GM23248 (cell line): ENCODE results near the gene RAPGEF2. TPM values are rescaled to one million over a fixed set of nuclear protein-coding genes. Genes with fewer than 3 reads are reported as not detected.
A peak's percentile ranks its signal among the peaks of the same experiment; 100 is the strongest.

Experiments used
- DNase-seq: peaks from one replicate; pipeline ENCODE4 v3.0.0-alpha.2; 2015
- H2AFZ ChIP-seq: fragments of 200-600 bp; sonication (generic); 2 replicates; pipeline ENCODE4 v1.6.1; 2016; ENCODE audit warnings: antibody characterized with exemption
- H3F3A ChIP-seq: fragments of 200-600 bp; sonication (generic); 2 replicates; pipeline ENCODE4 v1.6.1; 2016; ENCODE audit warnings: mild to moderate bottlenecking, antibody characterized with exemption, mixed run types; ENCODE audit not compliant: insufficient read depth
- H3K27ac ChIP-seq: fragments of 200-600 bp; sonication (generic); 2 replicates; pipeline ENCODE4 v1.5.1; 2016; ENCODE audit warnings: mild to moderate bottlenecking
- H3K27me3 ChIP-seq: fragments of 200-600 bp; sonication (generic); replicated peaks from 2 replicates; pipeline ENCODE4 v1.6.1; 2016; ENCODE audit warnings: mild to moderate bottlenecking; ENCODE audit not compliant: insufficient read depth
- H3K36me3 ChIP-seq: fragments of 200-600 bp; sonication (generic); 2 replicates; pipeline ENCODE4 v1.6.1; 2016; ENCODE audit warnings: low read depth, mild to moderate bottlenecking
- H3K4me1 ChIP-seq: fragments of 200-600 bp; sonication (generic); 2 replicates; pipeline ENCODE4 v1.6.1; 2016; ENCODE audit warnings: mild to moderate bottlenecking; ENCODE audit not compliant: insufficient read depth
- H3K4me2 ChIP-seq: fragments of 200-600 bp; sonication (generic); one replicate; pipeline ENCODE4 v1.6.1; 2016; ENCODE audit warnings: mild to moderate bottlenecking; ENCODE audit not compliant: unreplicated experiment
- H3K4me3 ChIP-seq: fragments of 200-600 bp; sonication (generic); 2 replicates; pipeline ENCODE4 v1.5.1; 2016; ENCODE audit warnings: mild to moderate bottlenecking
- H3K79me2 ChIP-seq: fragments of 200-600 bp; sonication (generic); 2 replicates; pipeline ENCODE4 v1.6.1; 2016; ENCODE audit warnings: mild to moderate bottlenecking; ENCODE audit not compliant: insufficient read depth
- H3K9ac ChIP-seq: fragments of 200-600 bp; sonication (generic); 2 replicates; pipeline ENCODE4 v1.6.1; 2016; ENCODE audit warnings: mild to moderate bottlenecking
- H3K9me2 ChIP-seq: fragments of 200-600 bp; sonication (generic); 2 replicates; pipeline ENCODE4 v1.6.1; 2016; ENCODE audit warnings: mixed run types, mild to moderate bottlenecking, moderate library complexity; ENCODE audit not compliant: insufficient read depth
- H3K9me3 ChIP-seq: fragments of 200-600 bp; sonication (generic); one replicate; pipeline ENCODE4 v1.6.1; 2017; ENCODE audit warnings: low read depth
- H4K20me1 ChIP-seq: fragments of 200-600 bp; sonication (generic); 2 replicates; pipeline ENCODE4 v1.6.0; 2016; ENCODE audit not compliant: insufficient read depth
- EZH2 ChIP-seq: fragments of 200-600 bp; sonication (generic); IDR thresholded peaks from 2 replicates; pipeline ENCODE4 v1.6.1; 2018; ENCODE audit warnings: antibody characterized with exemption, mild to moderate bottlenecking; ENCODE audit not compliant: insufficient read depth, poor library complexity, severe bottlenecking
- EZH2phosphoT487 ChIP-seq: fragments of 200-600 bp; sonication (generic); IDR thresholded peaks from 2 replicates; pipeline ENCODE4 v1.6.1; 2018; ENCODE audit warnings: antibody characterized with exemption, moderate library complexity, mild to moderate bottlenecking, low read depth; ENCODE audit not compliant: insufficient read depth
- WGBS, 2 experiments: methylation state at CpG; one replicate each; pipeline ENCODE4 v1.1.6; 2015 to 2017; ENCODE audit warnings: low lambda C conversion rate in 2 of 2, low coverage in 1 of 2; ENCODE audit errors: missing lambda C conversion rate in 2 of 2; 5-methylcytosine and 5-hydroxymethylcytosine counted together
- in situ Hi-C: fragments of 300-500 bp; cut with MboI; formaldehyde crosslinking; loops from 2 replicates; pipeline ENCODE4 v1.15.0; 2020
- polyA plus RNA-seq: library from polyadenylated mRNA; unstranded; fragments of >200 nt; fragmentation: Nextera tagmentation; extraction: Ambion mirVana; gene quantifications from 2 replicates; pipeline ENCODE4 v1.2.1, GENCODE V29; 2016
- total RNA-seq: library from RNA; depleted of rRNA; stranded (reverse); fragments of >200 nt; shearing (Covaris generic); gene quantifications from 2 replicates; pipeline ENCODE4 v1.2.3, GENCODE V29; 2014

Gene RAPGEF2
- total and polyA plus RNA-seq, 2 experiments from 2014 or later: 6.6 to 21.7 TPM

DNA sequence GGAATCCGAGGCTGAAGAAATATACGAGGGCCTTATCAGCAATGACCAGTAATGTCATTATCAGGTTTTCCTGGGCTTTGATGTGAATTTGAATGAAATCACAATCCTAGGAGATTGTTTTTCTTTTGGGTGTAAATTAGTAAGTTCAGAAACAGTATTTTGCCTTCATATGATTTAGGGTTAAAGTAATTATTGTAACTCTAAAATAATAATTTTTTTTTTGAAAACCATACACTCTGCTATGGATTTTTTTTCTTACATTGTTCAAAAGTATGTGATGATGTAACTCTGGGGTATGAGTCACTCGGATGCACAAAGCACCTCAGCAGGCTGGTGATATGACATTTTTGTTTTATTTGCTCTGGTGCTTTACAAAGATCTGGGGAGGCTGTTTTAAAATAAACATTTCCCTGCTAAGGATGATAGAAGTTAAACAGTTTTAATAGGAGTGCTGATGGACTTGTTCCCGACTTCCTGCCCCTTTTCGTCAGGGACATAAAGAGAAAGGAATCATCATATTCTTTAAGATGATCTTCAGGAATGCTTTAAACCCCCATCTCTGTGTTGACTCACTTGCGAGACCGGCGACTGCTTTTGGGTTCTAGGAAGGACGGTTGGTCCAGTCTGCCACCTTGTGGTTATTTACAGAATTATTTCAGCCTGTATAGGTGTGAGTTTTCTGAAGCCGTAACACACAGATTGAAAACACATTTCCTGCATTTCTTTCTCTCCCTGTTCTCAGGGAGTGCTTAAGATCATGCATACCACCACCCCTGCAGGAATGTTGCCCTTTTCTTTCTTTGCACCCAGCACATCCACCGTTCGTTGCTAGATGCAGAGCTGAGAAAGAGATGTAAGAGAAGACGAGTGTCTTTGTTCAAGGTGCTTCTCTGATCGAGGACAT, 72.5 kb downstream of the RAPGEF2 start:
- Histone ChIP-seq H3K36me3 (no peaks in the 10 kb centered on the region), H3K4me2 (peak overlapping the region; percentile 79), H2AFZ (peak overlapping the region; percentile 48; the same call in 1 of the 2 replicates), H3K9me3 (no peaks in the 10 kb centered on the region), H3K27ac (peak overlapping the region; percentile 25), H3K4me3 (peak overlapping the region; percentile 61), H3K27me3 (no peaks in the 10 kb centered on the region), H4K20me1 (peaks cover 6% of the 10 kb centered on the region; the same call in 1 of the 2 replicates), H3K79me2 (peaks cover 86% of the 10 kb centered on the region), H3K9ac (peak overlapping the region; percentile 47), H3K9me2 (no peaks in the 10 kb centered on the region), H3K4me1 (peaks cover 30% of the 10 kb centered on the region), H3F3A (no peaks in the 10 kb centered on the region)
- WGBS, 2 experiments: 19 to 23% methylated on average over 14 of the region's 14 CpGs
- in situ Hi-C loops: no loop called here
- peak; percentile 93 for DNase-seq
- no peak for TF ChIP-seq EZH2phosphoT487
- no peak for TF ChIP-seq EZH2

DNA sequence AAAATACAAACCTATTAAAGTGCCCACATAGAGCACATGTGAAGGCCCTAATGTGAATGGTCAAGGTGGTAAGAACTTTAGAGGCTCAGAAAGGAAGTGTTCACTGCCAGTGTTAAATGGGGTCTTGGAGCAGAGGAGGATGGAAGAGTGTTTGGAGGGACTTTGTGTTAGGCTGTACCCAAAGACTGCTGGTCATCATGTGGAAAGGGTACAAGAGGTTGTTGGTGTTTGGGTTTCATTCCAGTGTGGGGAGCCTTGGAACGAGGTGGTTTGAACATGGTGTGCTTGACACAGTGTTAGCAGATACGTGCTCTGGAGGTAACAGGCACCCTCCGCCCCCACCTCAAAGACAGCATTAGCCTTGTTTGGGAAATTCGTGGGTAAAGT, 73.1 kb downstream of the RAPGEF2 start:
- Histone ChIP-seq H3K9me3 (no peaks in the 10 kb centered on the region), H3F3A (no peaks in the 10 kb centered on the region), H3K27me3 (no peaks in the 10 kb centered on the region), H3K9me2 (no peaks in the 10 kb centered on the region), H4K20me1 (peaks cover 5% of the 10 kb centered on the region; the same call in 1 of the 2 replicates), H3K4me3 (peak overlapping the region; percentile 61), H3K9ac (peak overlapping the region; percentile 47), H3K4me2 (peak overlapping the region; percentile 79), H3K27ac (no peak overlapping the region), H3K79me2 (peaks cover 86% of the 10 kb centered on the region), H3K4me1 (peaks cover 30% of the 10 kb centered on the region), H3K36me3 (no peaks in the 10 kb centered on the region), H2AFZ (peak overlapping the region; percentile 48; the same call in 1 of the 2 replicates)
- DNase-seq: no peak
- in situ Hi-C loops: no loop called here
- TF ChIP-seq EZH2phosphoT487 (no peak), EZH2 (no peak)
- 64 to 67% methylated on average over 4 of the region's 4 CpGs for WGBS, 2 experiments

DNA sequence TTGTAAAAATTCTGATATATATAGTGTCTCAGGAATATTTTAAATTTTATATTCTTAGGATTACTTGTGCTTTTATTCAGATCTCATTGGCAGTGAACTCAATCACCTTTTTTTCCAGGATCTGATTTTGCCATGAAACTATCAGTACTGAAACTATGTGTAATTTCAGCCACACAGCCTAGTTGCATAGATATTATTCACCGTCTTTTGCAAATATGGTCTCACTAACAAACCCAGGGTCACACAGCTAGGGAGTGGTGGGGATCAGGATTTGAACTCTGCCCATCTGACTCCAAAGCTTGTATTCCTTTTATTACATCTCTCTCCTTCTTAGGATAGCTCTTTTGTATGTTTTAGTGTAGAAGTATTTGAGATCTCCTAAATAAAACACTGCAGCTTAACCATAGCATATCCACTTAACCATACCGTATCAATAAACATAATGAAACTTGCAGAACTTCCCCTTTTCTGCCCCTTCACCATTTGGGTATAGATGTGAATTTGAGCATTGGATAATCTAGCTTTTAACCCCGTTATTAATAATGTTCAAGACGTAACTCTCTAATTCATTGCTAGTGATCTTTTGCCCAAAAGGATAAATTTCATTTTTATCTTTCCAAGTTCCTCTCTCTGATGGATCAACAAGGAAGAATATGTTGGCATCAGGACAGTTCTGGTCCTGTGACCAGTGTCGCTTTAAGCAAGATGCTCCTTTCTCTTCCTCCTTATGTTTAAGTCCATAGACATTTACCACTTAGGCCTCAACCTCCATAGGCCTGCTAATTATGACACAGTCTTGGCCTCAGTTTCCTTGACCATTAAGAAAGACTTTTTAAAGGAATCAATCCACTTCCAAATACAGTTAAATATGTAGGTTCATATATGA, 74.6 kb downstream of the RAPGEF2 start:
- no peak for TF ChIP-seq EZH2phosphoT487
- no peak for TF ChIP-seq EZH2
- Histone ChIP-seq H3K9ac (no peak overlapping the region), H4K20me1 (no peaks in the 10 kb centered on the region), H3K4me1 (peaks cover 30% of the 10 kb centered on the region), H3K4me2 (no peak overlapping the region), H3K9me3 (no peaks in the 10 kb centered on the region), H3K36me3 (no peaks in the 10 kb centered on the region), H3K27ac (no peak overlapping the region), H3K27me3 (no peaks in the 10 kb centered on the region), H2AFZ (no peak overlapping the region), H3K79me2 (peaks cover 83% of the 10 kb centered on the region), H3F3A (no peaks in the 10 kb centered on the region), H3K4me3 (no peak overlapping the region), H3K9me2 (no peaks in the 10 kb centered on the region)
- DNase-seq: no peak
- 81 to 83% methylated on average over 5 of the region's 5 CpGs for WGBS, 2 experiments
- in situ Hi-C loops: no loop called here

DNA sequence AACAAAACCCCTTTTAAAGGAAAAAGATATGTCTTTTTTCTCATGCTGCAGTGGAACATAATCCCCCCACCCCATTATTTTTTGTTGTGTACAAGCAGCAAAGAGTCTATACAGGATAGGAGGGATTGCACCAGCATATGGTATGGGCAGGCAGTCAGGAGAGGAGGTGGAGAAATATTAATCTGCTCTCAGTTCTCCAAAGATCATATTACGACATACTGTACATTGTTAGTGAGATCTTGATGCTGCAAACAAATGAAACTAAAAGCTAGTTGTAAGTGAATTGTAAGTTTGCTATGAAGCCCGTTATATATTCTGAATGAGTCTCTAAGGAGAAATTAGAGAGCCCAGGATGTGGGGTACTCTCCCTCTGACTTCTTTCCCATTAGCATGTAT, 75.3 kb downstream of the RAPGEF2 start:
- Histone ChIP-seq H3K27ac (no peak overlapping the region), H3K27me3 (no peaks in the 10 kb centered on the region), H3F3A (no peaks in the 10 kb centered on the region), H3K4me2 (no peak overlapping the region), H3K4me3 (no peak overlapping the region), H3K9me2 (no peaks in the 10 kb centered on the region), H3K9me3 (no peaks in the 10 kb centered on the region), H3K36me3 (no peaks in the 10 kb centered on the region), H3K4me1 (peaks cover 30% of the 10 kb centered on the region), H3K9ac (no peak overlapping the region), H3K79me2 (peaks cover 85% of the 10 kb centered on the region), H4K20me1 (no peaks in the 10 kb centered on the region), H2AFZ (no peak overlapping the region)
- 91 to 98% methylated on average over 2 of the region's 2 CpGs for WGBS, 2 experiments
- no peak for TF ChIP-seq EZH2phosphoT487
- no peak for TF ChIP-seq EZH2
- DNase-seq: peak; percentile 24
- in situ Hi-C loops: no loop called here
